Activated T-helper 17 cell treated with anti-CD3 and anti-CD28 coated beads, Interleukin-2, amount 50 U/mL, for 72 hours (primary cell): ENCODE measurements around the gene VPS8. TPM values are rescaled to one million over a fixed set of nuclear protein-coding genes. Genes with fewer than 3 reads are reported as not detected.

ENCODE experiments used
- ATAC-seq: fragments of 150-1000 bp; cut with Tn5 transposase; replicated peaks from 2 replicates; pipeline ENCODE4 v1.10.0; 2021; ENCODE audit warnings: mild to moderate bottlenecking, moderate library complexity
- H3K27ac Mint-ChIP-seq: one replicate; pipeline ENCODE4 v1.8.0; 2022; ENCODE audit warnings: mixed read lengths
- H3K27me3 Mint-ChIP-seq: one replicate; pipeline ENCODE4 v1.8.0; 2022; ENCODE audit warnings: mixed read lengths
- H3K36me3 Mint-ChIP-seq: one replicate; pipeline ENCODE4 v1.8.0; 2022; ENCODE audit warnings: low read depth, mild to moderate bottlenecking, mixed read lengths
- H3K4me1 Mint-ChIP-seq: one replicate; pipeline ENCODE4 v1.8.0; 2022; ENCODE audit warnings: mixed read lengths
- H3K4me3 Mint-ChIP-seq: one replicate; pipeline ENCODE4 v1.8.0; 2022; ENCODE audit warnings: mild to moderate bottlenecking, mixed read lengths
- H3K9me3 Mint-ChIP-seq: one replicate; pipeline ENCODE4 v1.8.0; 2022; ENCODE audit warnings: mixed read lengths
- total RNA-seq, 2 donors: library from RNA; stranded (reverse); gene quantifications; one replicate each; pipeline ENCODE4 v1.2.3, GENCODE V29; 2022

Gene VPS8
- total RNA-seq, 2 donors from 2014 or later = 43.7 to 73.6 TPM

DNA sequence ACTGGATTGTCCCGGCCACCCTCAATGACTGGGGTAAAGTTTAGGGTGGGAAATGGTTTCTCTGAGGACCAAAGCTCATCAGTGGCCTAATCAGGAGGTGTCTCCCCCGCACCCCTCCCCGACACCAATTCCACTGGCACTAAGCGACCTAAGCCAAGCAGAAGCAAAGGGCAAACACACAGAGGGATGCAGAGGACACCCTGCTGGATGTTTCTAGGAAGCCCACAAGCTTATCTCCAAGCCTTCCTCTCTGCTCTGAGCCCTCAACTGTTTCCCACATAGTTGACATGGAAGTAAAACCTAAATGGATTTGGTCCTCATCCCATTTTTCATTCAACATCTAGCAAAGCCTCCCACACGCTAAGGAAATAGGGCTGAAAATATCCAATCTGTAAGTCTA is 272.4 kb downstream of the VPS8 start:
- Mint-ChIP-seq H3K36me3 (no peaks in the 10 kb centered on the region), H3K4me3 (no peak overlapping the region), H3K4me1 (no peaks in the 10 kb centered on the region), H3K27ac (no peak overlapping the region), H3K27me3 (peaks cover 3% of the 10 kb centered on the region), H3K9me3 (no peaks in the 10 kb centered on the region)
- ATAC-seq = no peak

DNA sequence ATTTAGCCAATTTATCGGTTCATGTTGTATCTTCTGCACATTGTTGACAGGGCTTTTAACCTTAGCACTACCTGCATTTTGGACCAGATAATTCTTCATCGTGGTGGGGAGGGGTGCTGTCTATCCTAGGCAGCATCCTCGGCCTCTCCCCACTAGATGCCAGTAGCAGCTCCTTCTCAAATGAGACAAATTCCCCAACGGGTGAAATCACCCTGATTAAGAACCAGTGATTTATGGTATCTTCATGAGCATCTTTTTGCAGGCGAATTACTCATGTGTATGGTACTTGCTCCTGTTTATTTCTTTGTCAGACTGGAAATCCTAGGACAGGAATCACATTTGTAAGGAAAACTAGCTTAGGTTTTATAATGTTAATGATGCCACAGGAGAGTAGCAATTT is 272.9 kb downstream of the VPS8 start:
- H3K9me3 Mint-ChIP-seq = no peaks in the 10 kb centered on the region
- no peaks in the 10 kb centered on the region for H3K4me1 Mint-ChIP-seq
- H3K36me3 Mint-ChIP-seq = no peaks in the 10 kb centered on the region
- no peak overlapping the region for H3K27ac Mint-ChIP-seq
- peaks cover 3% of the 10 kb centered on the region for H3K27me3 Mint-ChIP-seq
- no peak overlapping the region for H3K4me3 Mint-ChIP-seq
- no peak for ATAC-seq

DNA sequence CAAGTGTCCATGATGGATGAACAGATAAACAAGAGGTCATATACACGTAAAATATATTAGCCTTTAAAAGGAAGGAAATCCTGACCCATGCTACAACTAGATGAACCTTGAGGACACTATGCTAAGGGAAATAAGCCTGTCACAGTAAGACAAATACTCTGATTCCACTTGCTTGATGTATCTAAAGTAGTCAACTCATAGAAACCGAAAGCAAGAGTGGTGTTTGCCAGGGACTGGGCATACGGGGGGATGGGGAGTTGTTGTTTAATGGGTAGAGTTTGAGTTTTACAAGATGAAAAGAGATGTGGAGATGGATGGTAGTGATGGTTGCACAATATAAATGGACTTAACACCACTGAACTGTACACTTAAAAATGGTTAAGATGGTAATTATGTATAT is 275.5 kb downstream of the VPS8 start:
- Mint-ChIP-seq H3K9me3 (no peaks in the 10 kb centered on the region), H3K4me1 (no peaks in the 10 kb centered on the region), H3K36me3 (no peaks in the 10 kb centered on the region), H3K27ac (no peak overlapping the region), H3K27me3 (peaks cover 7% of the 10 kb centered on the region), H3K4me3 (no peak overlapping the region)
- no peak for ATAC-seq

DNA sequence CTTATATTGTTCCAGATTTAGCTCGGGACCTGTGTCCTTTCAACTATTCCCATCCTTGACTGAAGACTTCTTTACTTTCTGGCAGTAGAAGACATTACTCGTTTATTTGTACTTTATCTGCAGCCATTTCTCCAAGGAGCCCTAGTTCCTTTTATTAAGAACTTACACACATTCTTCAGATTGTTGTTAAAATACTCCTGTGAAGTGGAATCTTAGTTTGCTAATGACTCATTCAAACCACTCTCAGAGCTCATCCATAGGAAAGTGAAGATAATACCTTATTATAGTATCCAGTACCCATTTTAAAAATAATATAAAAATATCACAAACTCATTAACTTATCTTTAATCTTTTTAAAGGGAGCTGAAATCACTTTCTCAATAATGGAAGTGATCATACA is 277.4 kb downstream of the VPS8 start:
- Mint-ChIP-seq H3K4me3 (no peak overlapping the region), H3K36me3 (no peaks in the 10 kb centered on the region), H3K27me3 (peaks cover 14% of the 10 kb centered on the region), H3K9me3 (no peaks in the 10 kb centered on the region), H3K4me1 (no peaks in the 10 kb centered on the region), H3K27ac (no peak overlapping the region)
- no peak for ATAC-seq

DNA sequence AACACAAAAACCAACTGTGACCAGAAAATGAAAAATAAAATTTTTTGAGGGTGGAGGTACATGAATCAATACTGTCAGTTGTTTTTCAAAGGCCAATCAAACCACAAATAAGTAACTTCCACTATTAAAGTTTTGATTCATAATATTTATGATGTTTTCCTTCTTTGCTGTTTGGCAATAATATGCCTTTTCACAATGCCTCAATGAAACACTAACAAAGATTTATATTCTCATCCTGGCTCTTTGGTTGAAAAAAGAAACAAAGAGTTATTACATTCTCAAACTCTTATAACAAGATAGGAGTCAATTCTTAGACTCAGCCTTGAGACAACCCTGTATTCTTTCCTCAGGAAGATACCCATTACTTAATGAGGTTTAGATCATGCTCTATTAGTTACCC is 277.8 kb downstream of the VPS8 start:
- no peak for ATAC-seq
- H3K27ac Mint-ChIP-seq = no peak overlapping the region
- no peaks in the 10 kb centered on the region for H3K4me1 Mint-ChIP-seq

DNA sequence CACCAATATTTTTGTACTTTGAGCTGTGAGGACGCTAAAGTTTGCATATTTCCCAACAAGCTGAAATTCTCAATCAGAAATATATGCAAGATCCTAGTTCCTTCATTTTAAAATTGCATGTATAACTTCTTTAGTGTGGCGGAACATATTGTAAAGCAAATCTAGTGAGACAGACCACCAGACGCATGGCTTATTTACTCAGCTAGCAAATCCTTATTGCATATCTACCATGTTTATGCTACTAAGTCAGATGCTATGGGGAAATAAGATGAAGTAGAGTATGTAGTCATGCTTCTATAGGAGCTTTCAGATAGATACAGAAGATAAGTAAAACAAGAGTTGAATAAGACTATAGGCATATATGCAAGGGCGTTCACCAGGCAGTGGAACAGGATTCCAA is 278.8 kb downstream of the VPS8 start:
- no peak overlapping the region for H3K4me3 Mint-ChIP-seq
- no peaks in the 10 kb centered on the region for H3K36me3 Mint-ChIP-seq
- H3K9me3 Mint-ChIP-seq = no peaks in the 10 kb centered on the region
- H3K27me3 Mint-ChIP-seq = peaks cover 20% of the 10 kb centered on the region
- no peak overlapping the region for H3K27ac Mint-ChIP-seq
- no peak for ATAC-seq
- H3K4me1 Mint-ChIP-seq = no peaks in the 10 kb centered on the region

More for the DNA sequence above, 277.8 kb downstream of the VPS8 start:
- peaks cover 18% of the 10 kb centered on the region for H3K27me3 Mint-ChIP-seq
- no peaks in the 10 kb centered on the region for H3K36me3 Mint-ChIP-seq
- H3K9me3 Mint-ChIP-seq = no peaks in the 10 kb centered on the region
- no peak overlapping the region for H3K4me3 Mint-ChIP-seq

DNA sequence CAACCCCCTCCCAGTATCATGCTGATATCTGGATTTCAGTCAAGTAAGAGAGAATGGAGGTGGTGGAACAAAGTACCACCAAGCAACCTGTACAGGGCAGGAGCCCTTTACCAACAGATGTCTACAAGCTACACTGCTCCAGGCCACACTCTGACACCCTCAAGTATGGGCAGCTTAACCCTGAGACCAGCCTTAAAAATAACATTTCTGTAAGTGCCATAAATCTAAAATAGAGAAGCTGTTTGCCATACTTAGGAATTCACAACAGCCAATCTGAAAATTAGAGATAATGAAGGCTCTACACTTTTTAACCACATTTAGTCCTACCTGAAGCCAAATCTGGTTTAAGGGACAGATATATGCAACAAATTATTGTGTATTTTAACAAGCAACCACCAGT is 281.1 kb downstream of the VPS8 start:
- H3K36me3 Mint-ChIP-seq = no peaks in the 10 kb centered on the region
- no peak for ATAC-seq

DNA sequence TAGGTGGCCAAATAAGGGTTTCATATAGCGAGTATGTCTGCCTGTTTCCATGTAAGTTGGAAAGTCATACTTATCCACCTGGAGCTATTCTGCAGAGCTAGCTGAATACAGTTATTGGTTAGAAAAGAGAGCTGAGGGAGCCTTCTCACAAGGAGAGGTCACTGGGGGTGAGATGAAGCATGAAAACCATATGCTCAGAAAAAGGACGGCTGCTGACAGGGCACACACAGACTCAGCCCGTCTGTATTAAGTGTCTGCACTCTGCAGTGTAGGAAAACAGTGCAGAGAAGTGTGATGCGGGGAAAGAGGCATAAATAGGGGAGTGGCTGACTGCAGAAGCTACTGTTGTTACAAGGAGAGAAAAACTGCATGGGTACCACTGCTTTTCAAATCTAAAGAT is 282.7 kb downstream of the VPS8 start:
- Mint-ChIP-seq H3K27me3 (peaks cover 38% of the 10 kb centered on the region), H3K27ac (no peak overlapping the region), H3K4me3 (no peak overlapping the region), H3K36me3 (no peaks in the 10 kb centered on the region), H3K4me1 (no peaks in the 10 kb centered on the region), H3K9me3 (no peaks in the 10 kb centered on the region)
- no peak for ATAC-seq

More for the DNA sequence above, 281.1 kb downstream of the VPS8 start:
- Mint-ChIP-seq H3K9me3 (no peaks in the 10 kb centered on the region), H3K4me3 (no peak overlapping the region), H3K27me3 (peaks cover 33% of the 10 kb centered on the region), H3K27ac (no peak overlapping the region), H3K4me1 (no peaks in the 10 kb centered on the region)

Other genes with a start within 250 kb of the VPS8 start
- 1 to 10 TPM; 7.4 to 8.1 TPM for gene MAGEF1, start 100.1 kb upstream of the VPS8 start, total RNA-seq